DMS 273 (cell line): ENCODE measurements around the gene MMD.
"Not testable (repeated sequence)": the region's sequence is repeated elsewhere in the genome, so short reads cannot be mapped to it uniquely, and the experiment has no call there.

Experiments
- DNase-seq: peaks from one replicate; lab custom pipeline; 2025; ENCODE audit not compliant: unreplicated experiment; lab: John Stamatoyannopoulos, UW

MMD gene

DNA sequence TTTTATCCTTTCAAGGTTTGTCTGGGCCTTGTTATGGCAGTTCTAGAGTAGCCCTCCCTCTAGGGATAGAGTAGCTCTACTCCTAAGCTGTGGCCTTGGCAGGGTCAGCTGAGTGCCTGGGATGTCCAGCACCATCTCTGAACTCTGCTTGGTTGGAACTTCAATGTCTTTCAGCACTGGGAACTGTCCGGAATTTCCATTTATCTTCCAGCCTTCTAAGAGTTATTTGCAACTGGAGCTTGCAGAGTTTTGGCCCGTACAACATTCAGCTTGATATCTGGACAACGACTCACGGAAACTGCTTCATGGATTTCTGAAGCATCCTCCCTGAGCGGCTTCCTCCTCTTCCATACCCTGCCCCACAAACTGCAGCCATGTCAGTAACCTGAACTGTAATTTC, 22.9 kb downstream of the MMD start:
- no peak for DNase-seq

DNA sequence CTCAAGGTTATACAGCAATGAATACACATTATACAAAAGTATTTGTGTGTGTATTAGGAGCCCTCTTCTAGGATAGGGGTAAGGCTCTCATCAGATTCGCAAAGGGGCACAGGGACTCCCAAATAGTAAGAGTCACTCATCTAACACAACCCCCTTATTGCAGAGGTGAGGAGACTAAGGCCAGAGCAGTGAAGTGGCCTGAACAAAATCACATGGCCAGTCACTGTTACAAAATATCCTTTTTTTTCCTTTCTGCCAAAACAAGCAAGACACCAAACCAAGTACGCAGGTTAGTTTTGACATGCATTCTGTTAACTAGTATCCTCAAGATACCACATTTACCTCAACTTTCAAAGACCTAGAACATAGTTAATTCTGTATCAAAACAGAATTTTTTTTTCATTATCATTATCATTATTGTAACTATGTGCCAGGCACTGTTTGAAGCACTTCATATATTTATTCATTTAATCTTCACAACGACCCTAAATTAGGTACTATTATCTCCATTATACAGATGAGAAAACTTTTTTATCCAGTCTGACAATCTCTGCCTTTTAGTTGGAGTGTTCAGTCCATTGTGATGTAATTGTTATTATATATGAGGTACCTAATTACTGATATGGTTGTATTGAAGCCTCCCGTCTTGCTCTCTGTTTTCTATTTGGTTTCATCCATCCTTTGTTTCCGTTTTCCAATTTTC, 25.7 kb downstream of the MMD start:
- no peak for DNase-seq

DNA sequence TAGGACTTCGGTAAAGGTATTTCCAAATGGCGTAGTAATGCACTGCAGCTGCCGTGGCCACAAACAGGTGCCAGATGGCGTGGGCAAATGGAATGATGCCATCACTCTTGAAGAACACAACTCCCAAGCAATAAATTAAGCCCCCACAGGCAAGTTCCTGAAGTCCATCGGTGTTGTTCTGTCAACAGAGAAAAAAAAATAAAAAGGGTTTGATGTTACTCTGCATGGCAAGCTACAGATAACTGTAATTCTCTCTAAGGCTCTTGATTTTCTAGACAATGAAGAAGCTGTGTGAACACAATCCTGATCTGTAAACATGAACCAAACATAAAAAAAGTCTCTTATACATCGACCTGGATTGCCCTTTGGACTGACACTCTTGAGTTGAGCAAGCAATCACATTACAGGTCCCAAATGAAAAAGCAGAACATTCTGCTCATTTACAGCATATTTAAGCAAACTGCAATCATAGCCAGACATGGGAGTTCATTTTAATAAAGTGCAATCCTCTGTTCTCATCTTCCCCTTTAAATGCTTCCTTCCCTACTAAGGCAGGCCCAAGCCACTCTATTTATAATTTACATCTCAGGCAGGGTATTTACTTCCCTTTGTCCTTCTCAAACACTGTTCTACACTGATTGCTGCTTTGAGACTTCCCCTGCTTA, 27.1 kb downstream of the MMD start:
- DNase-seq = peak; percentile 94

DNA sequence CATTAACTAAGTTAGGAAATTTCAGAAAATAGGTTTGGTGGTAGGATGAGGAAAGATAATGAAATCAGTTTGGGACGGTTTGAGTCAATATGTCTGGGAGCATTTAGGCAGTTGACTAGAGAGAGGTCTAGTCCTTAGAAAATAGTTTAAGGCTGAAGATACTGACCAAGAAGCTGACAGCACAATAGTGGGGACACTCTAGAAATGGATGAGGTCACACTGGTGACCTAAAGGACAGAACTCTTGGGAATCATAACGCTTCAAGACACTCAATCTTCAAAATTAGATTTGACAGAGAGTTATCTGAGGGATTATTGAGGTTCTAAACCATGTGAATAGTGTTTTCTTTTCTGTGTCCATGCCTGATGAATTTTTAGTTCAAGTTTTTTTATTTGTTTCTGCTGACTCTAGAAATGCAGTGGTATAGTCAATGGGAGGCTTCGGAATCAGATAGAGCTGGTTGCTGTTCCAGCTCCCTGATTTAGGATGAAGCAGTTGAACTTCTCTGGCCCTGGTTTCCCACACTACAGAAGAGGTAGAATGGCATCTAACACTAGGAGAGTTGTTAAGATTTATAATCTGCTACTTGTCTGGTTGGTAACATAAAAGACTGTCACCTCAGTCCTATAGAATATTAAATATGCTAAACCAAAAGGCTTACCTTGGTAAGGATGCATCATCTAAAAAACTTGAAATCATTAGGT, 29.7 kb downstream of the MMD start:
- DNase-seq = no peak

DNA sequence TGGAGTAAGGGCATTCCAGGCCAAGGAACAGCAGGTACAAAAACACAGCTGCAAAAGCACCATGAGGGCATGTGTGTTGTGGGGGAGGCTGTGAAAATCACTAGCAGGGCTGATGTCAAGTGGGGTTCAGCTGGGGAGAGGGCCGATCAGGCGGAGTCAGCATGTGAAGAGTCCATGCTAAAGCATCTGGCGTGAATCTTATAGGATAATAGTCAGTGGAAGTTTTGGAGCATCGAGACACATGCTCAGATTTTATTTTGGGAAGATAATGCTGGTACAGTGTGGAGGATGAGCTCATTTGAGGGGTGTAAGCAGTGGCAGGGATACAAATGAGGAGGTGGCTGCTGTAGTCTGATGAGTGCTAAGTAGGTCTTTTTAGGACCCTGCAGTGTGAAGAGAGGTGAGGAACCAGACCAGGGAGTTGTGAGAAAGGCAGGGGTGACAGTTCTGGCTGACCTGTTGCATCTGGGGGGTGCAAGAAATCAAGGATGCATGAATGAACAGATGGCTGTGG, 30.3 kb downstream of the MMD start:
- DNase-seq = peak; percentile 21

DNA sequence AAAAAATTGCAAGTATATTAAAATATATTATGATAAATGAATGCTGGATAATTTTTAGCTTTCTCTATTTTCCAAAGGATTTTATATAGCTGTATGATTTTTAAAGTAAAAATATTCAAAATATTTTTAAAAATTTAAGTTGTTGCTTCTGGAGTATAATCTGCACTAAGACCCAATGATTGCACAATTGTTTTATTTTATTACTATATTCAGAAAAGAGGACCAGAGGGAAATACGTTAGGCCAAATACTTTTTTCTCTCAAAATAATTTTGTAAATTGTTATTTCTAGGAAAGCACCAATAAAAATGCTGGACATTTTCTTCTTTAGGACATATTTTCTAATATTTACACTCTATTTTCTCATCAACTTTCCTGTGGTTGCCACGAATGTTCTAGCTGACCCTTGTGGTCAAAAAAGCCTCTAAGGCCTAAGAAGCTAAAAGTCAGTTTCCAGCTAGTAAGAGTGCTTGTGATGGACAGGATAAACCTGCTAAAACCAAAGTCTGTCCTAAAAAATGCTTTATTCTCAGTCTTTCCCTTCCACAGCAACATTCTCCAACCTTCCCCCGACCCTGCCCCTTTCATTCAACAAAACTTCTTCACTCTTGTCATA, 31.2 kb downstream of the MMD start:
- no peak for DNase-seq

DNA sequence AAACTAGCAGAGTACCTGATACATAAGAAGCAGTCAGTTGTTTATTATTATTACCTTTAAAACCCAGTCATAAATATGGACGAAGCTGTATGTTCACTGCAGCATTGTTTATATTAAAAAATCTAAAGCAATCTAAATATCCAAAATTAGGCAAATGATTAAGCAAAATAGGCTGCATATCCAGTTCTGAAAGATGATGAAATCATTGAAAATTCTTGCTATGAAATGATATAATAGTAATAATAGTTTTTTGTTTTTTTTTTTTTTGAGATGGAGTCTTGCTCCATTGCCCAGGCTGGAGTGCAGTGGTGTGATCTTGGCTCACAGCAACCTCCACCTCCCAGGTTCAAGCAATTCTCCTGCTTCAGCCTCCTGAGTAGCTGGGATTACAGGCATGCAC, 31.9 kb downstream of the MMD start:
- DNase-seq = not testable (repeated sequence)

DNA sequence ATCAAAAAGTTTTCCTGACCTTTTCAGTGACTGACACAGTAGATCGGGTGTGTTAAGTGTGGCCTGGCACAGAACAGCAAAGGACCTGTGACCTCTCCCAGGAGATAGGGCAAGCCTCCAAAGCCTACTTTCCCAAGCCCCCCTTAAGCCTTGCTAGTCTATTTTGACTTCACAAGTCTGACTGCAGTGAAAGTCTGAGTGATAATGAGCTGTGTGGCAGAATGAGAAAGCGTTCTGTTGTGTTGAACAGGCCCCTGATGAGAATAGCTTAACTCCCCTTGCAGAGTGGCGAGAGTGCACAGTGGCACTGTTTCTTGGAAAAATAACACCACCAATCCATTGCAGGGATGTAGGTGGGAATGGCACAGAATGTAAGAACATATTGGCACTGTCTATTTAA, 32.8 kb downstream of the MMD start:
- DNase-seq = peak; percentile 6

DNA sequence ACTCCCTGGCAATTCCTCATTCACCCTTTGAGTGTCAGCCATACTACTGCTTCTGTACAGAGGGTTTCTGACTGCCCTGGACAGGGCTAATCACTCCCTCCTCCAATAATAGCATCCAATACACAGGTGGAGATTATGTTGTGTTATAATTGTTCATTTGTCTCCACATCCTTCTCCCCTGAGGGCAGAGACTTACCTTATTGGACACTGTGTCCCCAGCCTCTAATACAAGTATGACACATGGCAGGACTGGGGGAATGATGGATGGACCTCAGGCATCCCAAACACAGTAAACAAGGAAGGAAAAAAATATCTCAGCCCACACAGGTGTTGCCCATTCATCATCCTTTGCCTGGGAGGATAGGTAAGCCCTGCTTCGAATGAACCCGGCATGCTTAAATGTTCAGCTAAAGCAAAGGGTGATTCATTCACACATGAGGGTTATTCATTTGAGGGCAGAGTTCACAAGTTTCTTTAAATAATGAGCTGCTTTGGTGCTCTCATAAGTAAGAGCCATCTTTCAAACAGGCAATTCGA, 34.8 kb downstream of the MMD start:
- no peak for DNase-seq

DNA sequence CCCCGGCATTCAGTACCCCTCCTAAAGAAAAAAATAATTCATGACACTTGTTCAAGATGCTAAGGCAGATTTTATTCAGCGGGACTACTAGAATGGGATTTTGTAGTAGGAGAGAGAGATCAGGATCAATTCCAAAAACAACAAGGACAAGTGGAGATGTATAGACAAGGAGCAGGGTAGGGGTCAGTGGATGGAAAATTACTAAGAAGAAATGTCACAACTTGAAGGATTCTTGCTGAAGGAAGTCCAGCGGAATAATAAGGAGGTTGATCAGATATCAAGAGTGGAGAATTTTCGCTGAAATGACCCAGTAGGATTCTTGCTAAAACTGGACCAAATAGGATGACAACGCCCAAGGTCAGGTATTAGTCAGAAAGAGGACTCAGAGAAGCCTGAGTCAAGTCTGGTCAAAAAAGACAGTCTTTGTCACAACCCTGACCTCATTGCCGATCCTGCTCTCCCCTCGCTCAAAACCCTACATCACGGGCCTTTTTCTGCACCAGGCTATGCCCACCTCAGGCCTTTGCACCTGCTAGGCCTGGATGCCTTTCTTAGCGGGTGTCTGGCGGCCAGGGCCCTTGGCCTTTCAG, 36.9 kb downstream of the MMD start:
- DNase-seq = no peak

DNA sequence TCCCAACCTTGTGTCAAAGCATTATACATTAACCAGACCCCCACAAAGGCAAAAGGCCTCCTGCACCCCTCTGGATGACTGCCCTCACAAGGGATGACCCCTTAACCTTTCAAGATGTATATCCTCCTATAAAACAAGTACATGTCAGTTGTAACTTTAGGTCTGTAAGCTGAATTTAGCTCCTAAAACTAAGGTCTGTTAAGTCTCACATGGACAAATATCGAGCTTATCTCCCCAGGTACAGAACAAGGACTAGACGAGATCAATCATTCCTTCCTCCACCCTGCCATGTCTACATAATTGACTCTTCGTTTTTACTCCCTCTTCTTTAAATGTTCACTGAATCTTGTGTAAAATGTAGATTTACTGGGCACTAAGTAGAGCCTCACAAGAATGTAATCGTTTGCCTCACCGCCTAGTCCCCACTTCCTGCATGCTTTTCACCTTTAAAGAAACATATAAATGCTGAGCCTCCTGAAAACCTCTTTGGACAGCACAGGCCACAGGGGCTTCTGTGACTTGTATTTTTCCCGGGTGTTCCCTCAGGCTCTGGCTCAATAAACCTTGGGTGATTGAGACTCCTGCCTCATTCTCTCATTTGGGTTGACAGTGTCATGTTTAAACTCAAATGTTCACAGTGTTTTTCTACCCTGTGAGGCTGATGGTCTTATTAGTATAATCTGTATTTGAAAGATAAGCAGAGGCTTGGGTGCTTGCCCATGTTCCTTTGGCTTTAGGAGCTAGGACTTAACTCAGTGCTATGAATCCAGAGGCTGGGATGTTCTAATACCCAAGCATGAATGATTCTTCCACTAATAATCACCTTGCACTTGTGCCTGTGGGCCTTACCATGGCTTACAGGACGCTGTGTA, 37.6 kb downstream of the MMD start:
- no peak for DNase-seq

DNA sequence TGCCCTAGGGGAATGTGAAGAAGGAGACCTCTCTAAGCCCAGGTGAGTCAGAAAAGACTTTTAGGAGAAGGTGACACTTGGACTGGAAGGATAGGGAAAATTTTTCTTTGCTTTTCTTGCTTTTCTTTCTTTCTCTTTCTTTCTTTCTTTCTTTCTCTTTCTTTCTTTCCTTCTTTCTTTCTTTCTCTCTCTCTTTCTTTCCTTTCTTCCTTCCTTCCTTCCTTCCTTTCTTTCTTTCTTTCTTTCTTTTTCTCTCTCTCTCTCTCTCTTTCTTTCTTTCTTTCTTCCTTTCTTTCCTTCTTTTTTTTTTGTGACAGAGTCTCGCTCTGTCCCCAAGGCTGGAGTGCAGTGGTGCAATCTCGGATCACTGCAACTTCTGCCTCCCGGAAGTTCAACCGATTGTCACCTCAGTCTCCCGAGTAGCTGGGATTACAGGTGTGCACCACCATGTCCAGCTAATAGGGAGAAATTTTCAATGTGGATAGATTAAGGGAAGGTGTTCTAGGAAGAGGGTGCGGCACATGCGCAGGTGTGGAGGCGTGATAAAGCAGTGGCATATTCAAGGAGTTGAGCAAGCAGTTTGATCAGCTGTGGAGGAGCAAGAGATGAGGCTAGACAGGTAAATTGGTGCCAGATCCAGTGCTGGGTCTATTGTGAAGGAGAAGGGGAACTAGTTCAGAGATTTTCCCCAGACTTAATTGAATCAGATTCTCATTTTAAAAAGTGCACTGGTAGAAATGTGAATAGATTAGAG, 40.4 kb downstream of the MMD start:
- no peak for DNase-seq

DNA sequence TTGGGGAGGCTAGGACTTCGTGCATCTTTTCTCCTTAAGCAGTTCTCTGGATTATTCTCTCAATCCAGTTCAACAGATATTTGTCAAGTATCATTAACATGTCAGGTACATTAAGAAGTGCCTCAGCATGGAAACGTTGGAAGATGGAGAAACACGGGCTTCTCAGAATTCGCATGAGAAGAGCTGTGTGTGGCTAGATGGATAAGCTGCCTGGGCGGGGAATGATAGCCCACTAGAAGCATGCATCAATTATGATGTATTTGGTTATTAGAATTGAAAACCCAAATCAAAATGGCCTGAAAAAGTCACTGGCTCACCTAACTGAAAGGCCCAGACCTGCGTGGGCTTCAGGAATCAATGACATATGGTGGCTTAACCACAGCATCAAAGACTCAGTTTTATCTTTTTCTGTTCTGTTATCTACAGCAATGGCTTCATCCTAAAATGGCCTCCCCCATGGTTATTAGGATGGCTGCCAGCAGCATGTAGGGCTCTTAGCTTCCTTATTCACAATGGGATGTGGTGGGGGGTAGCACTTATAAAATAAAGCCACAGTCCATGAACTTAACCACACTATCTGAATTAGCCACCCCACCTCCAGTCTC, 43.9 kb downstream of the MMD start:
- no peak for DNase-seq

DNA sequence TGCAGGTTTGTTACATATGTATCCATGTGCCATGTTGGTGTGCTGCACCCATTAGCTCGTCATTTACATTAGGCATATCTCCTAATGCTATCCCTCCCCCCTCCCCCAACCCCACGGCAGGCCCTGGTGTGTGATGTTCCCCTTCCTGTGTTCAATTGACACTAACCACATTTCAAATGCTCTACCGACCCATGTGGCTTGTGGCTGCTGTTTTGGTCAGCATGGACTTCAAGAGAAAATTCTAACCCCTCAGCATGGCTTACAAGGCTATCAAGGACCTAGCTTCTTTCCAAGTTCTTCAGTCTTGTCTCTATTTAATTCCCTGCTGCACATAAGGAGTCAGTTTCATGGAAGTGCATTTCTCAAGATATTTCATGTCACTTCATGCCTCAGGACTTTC, 52.9 kb downstream of the MMD start:
- DNase-seq = no peak

DNA sequence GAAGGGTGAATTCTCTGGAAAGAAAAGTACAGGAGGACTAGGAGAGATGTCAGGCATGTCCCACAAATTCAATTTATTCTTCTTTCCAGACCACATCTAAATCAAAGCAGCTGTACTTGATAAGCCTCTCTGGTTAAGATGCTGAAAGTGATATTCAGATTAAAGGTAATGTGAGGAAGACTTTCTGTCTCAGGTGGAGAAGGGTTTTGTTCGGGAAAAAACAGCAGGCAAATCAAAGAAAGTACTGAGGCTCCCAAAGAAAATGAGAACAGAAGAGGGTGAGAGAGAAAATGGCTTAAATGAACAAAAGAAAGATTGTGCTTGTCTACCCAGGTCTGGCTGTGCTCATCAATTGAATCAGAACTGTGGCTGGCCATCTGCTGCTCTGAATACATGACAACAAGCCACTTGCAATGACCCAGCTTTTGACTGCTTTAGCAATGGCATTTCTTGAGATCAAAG, 55.6 kb downstream of the MMD start:
- DNase-seq = peak; percentile 12

DNA sequence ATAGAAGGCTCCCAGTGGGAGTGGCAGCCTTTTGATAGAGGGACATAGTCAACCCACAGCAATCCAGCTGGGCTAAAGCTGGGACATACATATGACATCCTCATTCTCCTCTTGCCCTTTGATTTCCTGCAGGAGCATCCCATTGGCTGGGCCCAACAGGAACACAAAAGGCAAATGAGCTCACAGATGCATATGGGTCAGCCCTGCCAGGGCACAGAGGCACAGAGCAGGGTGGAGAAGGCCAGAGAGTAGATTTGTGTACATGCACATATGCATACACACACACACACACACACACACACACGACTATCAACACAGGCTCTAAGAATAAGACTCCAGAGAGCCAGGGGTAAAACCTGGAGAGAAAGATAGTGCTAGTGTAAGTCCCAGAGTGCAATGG, 58.6 kb downstream of the MMD start:
- DNase-seq = no peak

DNA sequence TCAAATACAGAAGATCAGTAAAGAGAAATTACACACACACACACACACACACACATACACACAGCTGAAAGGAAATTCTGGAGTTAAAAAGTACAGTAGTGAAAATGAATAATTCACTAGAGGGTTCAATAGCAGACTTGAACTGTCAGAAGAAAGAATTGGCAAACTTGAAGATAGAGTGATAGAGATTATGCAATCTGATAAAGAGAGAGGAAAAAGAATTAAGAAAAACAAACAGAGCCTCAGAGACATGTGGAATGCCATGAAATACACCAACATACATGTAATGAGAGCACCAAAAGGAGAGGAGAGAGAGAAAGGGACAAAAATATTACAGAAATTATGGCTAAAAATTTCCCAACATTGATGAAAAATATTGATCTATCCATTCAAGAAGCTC, 60.7 kb downstream of the MMD start:
- no peak for DNase-seq

DNA sequence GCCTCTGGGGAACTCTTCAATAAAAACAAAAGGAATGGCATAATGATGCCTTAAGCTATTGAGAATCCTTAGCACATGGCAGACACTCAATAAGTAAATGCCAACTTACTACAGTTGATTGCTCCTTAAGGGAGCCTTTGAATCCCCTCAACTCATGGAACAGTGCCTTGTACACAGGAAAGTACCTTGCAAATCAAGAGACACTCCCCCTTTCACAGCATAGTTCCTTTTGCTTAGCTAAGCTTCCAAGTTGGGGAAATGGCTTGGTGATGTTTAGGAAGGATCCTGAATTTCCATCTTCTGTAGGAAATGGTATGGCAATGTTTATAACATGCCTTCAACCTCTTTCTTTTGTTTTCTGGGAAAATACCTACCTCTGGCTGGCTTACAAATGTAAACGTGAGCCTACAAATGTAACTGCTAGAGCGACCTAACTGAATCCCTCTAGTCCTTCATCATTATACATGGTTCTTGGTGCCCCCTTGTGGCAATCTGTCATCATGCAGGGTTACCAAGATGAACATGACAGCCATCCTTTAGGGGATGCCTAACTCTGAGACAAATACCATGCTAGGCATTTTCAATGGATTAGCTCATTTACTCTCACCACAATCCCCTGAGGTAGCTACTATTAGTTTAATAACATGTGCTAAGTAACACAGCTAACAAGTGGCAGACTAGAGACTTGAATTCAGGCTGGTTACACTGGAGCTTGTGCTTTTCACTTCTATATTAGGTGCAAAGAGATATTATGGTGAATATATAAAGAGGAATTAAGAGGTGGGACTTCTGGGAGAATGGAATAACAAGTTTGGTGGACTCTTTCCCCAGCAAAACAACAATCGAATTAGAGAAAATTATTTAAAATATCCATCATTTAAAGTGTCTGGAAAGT, 65.0 kb downstream of the MMD start:
- peak; percentile 89 for DNase-seq
